GM12801 (cell line): ENCODE measurements around the gene CHST13.

Experiments used
- TF ChIP-seq, protein P1 (sequence below): IDR thresholded peaks from one replicate; pipeline ENCODE4 v1.5.1; 2011; ENCODE audit warnings: control low read depth; ENCODE audit not compliant: insufficient read length; ENCODE audit errors: extremely low read depth

The CHST13 gene

DNA sequence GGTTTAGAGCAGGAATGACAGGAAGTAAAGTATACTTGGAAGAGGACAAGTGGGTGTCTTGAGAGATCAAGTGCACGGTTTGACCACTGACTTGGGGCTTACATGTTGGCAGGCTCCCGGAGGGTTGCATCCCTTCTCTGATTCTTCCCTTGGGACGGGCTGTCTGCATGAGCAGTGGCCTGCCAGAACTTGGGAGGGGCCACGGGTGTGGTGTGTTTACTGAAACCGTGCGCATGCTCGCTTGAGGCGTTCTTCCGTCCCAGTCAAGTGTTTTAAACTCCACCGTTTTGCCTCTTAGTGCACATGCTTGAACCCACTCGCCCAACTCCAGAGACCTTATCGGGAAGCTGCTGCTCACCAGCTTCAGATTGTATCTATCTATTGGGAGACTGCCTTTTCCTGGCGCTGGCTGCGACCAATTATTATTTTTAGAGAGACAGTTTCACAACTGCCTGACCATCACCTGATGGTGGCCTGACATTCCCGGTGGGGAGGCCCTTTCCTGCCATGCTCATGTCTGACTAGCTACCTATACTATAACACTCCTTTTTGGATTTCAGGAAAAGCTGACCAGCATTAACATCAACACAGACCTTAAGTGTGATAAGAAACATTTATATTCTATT is 49.6 kb downstream of the CHST13 start:
- TF ChIP-seq, protein P1, sequence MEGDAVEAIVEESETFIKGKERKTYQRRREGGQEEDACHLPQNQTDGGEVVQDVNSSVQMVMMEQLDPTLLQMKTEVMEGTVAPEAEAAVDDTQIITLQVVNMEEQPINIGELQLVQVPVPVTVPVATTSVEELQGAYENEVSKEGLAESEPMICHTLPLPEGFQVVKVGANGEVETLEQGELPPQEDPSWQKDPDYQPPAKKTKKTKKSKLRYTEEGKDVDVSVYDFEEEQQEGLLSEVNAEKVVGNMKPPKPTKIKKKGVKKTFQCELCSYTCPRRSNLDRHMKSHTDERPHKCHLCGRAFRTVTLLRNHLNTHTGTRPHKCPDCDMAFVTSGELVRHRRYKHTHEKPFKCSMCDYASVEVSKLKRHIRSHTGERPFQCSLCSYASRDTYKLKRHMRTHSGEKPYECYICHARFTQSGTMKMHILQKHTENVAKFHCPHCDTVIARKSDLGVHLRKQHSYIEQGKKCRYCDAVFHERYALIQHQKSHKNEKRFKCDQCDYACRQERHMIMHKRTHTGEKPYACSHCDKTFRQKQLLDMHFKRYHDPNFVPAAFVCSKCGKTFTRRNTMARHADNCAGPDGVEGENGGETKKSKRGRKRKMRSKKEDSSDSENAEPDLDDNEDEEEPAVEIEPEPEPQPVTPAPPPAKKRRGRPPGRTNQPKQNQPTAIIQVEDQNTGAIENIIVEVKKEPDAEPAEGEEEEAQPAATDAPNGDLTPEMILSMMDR = no peak

DNA sequence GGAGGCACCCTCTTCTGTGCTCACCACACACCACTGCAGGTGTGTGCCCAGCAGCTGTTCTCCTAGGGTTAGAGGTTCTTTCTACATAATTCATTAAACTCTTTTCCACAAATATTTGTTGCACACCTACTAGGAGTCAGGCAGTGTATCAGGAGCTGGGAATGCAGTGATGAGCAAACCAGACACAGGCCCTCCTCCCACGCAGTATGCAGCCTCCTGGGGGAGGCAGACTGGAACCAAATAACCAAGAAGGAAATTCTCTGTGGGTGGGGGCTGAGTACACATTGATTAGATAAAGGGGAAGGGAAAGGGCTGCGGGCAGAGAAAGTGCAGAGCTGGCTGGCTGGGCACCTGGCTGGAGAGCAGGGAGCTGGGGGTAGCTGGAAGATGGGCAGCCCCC is 53.3 kb downstream of the CHST13 start:
- TF ChIP-seq, protein P1 = no peak

DNA sequence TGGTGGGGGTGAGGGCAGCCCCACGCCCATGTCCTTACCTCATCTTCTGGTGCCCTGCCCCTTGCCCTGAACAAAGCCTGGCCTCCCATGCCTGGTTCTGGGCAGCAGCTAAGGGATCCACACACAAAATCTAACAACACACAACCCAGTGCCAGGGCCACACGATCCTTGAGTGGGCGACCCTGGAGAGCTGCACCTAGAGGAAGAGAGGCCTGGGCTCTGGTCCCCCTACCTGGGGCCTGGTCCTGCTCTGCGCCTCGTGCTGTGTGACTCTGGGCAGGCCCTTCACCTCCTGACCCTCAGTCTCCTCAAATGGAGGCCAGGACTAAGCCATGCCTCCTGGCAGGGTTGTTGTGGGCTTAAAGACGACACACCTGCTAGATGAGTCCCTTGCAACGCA is 54.7 kb downstream of the CHST13 start:
- TF ChIP-seq, protein P1 = no peak

DNA sequence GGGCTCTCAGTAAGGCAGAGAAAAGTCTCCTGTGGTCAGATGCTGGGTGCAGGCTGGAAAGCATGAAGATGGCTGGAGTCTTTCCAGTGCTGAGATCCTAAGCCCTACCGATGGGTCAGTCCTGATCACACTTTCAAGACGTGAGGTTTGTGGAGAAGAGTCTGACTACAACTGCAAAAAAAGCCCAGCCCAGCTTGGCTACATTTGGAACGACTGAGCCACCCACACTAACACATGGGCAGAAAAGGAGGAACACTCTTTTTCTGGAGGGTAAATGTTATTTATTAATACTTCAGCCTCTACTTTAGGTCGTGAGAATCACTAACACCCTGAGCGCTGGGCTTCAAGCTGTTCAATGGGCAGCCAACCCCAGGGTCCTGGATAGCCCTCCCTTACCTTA is 56.8 kb downstream of the CHST13 start:
- TF ChIP-seq, protein P1 = no peak

DNA sequence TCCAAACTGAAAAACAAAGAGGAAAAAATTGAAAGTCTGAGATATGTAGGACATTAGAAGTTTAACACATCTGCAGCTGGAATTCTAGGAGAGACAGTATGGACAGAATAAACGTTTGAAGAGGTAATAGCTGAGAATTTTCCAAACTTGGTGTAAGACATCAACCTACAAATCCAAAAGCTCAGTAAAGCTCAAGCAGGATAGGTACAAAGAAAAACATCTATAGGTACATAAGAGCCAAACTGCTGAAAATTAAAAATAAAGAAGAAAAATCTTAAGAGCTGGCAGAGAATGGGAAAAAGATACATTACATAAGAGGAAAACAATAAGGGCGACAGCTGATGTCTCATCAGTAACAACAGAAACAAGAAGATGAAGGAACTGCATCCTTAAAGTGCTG is 57.6 kb downstream of the CHST13 start:
- TF ChIP-seq, protein P1 = no peak

DNA sequence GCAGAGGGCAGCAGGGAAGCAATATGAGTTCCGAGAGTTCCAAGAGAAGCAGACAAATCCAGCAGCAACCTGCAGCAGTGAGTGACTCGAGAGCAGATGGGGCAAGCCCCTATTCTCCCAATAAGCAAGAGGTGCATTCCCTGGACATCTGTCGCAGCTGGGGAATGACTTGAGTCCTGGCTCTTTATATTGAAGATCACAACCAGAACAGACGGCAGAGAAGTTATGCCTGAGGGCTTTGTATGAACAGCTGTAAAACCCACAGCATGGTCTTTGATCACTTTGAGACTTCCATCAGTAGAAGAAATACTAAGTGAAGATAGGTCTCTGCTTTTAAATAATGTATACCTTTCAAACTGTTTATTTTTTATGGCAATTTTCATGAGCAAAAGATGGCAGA is 58.4 kb downstream of the CHST13 start:
- TF ChIP-seq, protein P1 = no peak
